Measurements from ENCODE around the gene CSF3R. TPM values are rescaled to one million over a fixed set of nuclear protein-coding genes. Genes with fewer than 3 reads are reported as not detected.
A peak's percentile ranks its signal among the peaks of the same experiment; 100 is the strongest.

CSF3R gene
- total RNA-seq, 2 experiments from 2014 or later, result 3.7 to 4.1 TPM

DNA sequence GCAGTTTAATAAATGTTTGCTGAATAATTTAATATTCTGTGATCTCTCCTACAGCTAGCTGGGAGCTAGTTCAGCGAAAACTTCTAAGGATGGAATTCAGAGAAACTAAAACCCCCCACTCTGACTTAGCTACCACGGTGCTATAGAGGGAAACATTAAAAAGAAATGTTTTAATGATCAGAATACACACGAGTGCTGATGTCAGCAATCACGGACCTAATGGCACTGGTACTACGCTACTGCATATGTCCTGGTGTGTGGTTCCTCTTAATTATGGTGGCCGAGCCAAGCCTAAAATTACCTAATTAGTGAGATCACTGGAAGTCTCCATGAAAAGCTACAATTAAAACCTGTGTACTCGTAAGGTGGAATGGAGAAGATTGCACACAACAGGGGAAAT is 61.1 kb downstream of the CSF3R start:
- Histone ChIP-seq H3K4me3 (ENCODE audit: low read length) (no peak overlapping the region), H3K9me3 (ENCODE audit: control insufficient read depth in 1 of 2, insufficient read depth in 1 of 2, low read length in 2 of 2) (no peaks in the 10 kb centered on the region), H3K4me1 (ENCODE audit: insufficient read depth, low read length) (peaks cover 26% of the 10 kb centered on the region), H3K27me3 (ENCODE audit: control insufficient read depth in 1 of 2, insufficient read depth in 2 of 2, low read length in 2 of 2) (no peaks in the 10 kb centered on the region), H3K36me3 (ENCODE audit: insufficient read depth, low read length) (no peaks in the 10 kb centered on the region), H3K27ac (ENCODE audit: low read depth in 1 of 2, low read length in 2 of 2) (peak overlapping the region in 1 of 2 donors; percentile 72)
- Mint-ChIP-seq H3K27ac (peak overlapping the region; percentile 81), H3K27me3 (no peaks in the 10 kb centered on the region), H3K36me3 (ENCODE audit: low read depth) (no peaks in the 10 kb centered on the region), H3K4me3 (no peak overlapping the region), H3K9me3 (no peaks in the 10 kb centered on the region), H3K4me1 (ENCODE audit: low read depth) (peaks cover 29% of the 10 kb centered on the region)
- ATAC-seq (ENCODE audit: poor library complexity), result no peak
- no peak for DNase-seq
- no peak for TF ChIP-seq CTCF (IDR thresholded peaks at IDR 0.05)
- intact Hi-C loops (cut with DNase I, micrococcal nuclease), result loop anchor here (1.0 to 5.0 kb wide), 7 partner anchors 29 to 321 kb away; partner anchors contain the start of genes STK40 (in 2 of the 2), OSCP1 (in 1 of the 2) and TRAPPC3 (in 1 of the 2)
- POLR2A ChIA-PET, result interaction anchor here (0.6 to 0.7 kb wide), 2 partner anchors 43 to 272 kb away, joined by 3 read pairs; partner anchors contain the start of genes MRPS15 and TRAPPC3
- CTCF ChIA-PET, result interaction anchor here (0.7 to 2.2 kb wide), 3 partner anchors 35 to 115 kb away, joined by 3 to 13 read pairs (median 3); partner anchors contain the start of gene SH3D21

- no peaks in the 10 kb centered on the region for H3K9me3 ChIP-seq (ENCODE audit: control insufficient read depth in 1 of 2, insufficient read depth in 1 of 2, low read length in 2 of 2)
- H3K4me3 ChIP-seq (ENCODE audit: low read length), result peak overlapping the region; percentile 16
- H3K27me3 Mint-ChIP-seq, result no peaks in the 10 kb centered on the region
- no peaks in the 10 kb centered on the region for H3K27me3 ChIP-seq (ENCODE audit: control insufficient read depth in 1 of 2, insufficient read depth in 2 of 2, low read length in 2 of 2)
- intact Hi-C loops (cut with DNase I, micrococcal nuclease), result loop anchor here (1.0 to 5.0 kb wide), 8 partner anchors 30 to 320 kb away; partner anchors contain the start of genes STK40 (in 2 of the 2), OSCP1 (in 1 of the 2) and TRAPPC3 (in 1 of the 2)
- peak overlapping the region; percentile 81 for H3K27ac Mint-ChIP-seq
- POLR2A ChIA-PET, result interaction anchor here (0.6 to 2.4 kb wide), 11 partner anchors 9 to 334 kb away, joined by 3 to 9 read pairs (median 4); partner anchors contain the start of genes LSM10 and TRAPPC3
- no peaks in the 10 kb centered on the region for H3K36me3 Mint-ChIP-seq (ENCODE audit: low read depth)
- peak; percentile 80 to 97 (median 92) for DNase-seq
- H3K4me3 Mint-ChIP-seq, result peak overlapping the region; percentile 76
- H3K9me3 Mint-ChIP-seq, result no peaks in the 10 kb centered on the region
- H3K36me3 ChIP-seq (ENCODE audit: insufficient read depth, low read length), result no peaks in the 10 kb centered on the region
- peaks cover 26% of the 10 kb centered on the region for H3K4me1 ChIP-seq (ENCODE audit: insufficient read depth, low read length)
- peaks cover 29% of the 10 kb centered on the region for H3K4me1 Mint-ChIP-seq (ENCODE audit: low read depth)
- H3K27ac ChIP-seq (ENCODE audit: low read depth in 1 of 2, low read length in 2 of 2), result peak overlapping the region; percentile 32 to 72
- peak; percentile 91 for TF ChIP-seq CTCF (IDR thresholded peaks at IDR 0.05)
- CTCF ChIA-PET, result interaction anchor here (1.4 to 2.4 kb wide), 2 partner anchors 35 to 78 kb away, joined by 9 to 22 read pairs; partner anchors contain the start of gene STK40
- peak; percentile 99 for ATAC-seq (ENCODE audit: poor library complexity)
Observed at GRCh38 chr1:36420836-36421317, 61.8 kb downstream of the CSF3R start.

DNA sequence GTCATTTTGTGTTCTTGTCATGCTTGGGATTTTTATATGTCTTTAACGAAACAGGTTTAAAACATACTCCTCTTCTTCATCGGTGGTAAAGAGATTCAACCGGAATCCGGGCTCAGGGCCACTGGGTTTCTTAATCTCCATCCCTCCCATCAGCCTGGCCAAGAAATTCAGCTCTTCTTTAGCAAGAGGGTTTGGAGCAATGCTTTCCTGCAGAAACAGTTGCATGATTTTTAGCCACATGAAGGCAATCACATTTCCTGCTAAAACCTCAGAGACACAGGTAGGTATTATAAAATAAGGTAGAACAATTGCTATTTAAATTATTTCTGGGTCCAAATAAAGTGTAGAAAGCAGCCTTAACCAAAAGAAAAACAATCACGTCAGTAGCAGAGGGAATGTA is 62.3 kb downstream of the CSF3R start:
- H3K4me1 Mint-ChIP-seq (ENCODE audit: low read depth), result peaks cover 29% of the 10 kb centered on the region
- H3K4me3 ChIP-seq (ENCODE audit: low read length), result peak overlapping the region; percentile 16
- H3K36me3 ChIP-seq (ENCODE audit: insufficient read depth, low read length), result no peaks in the 10 kb centered on the region
- peak overlapping the region; percentile 76 for H3K4me3 Mint-ChIP-seq
- H3K27me3 Mint-ChIP-seq, result no peaks in the 10 kb centered on the region
- intact Hi-C loops (cut with DNase I, micrococcal nuclease), result loop anchor here (1.0 to 5.0 kb wide), 8 partner anchors 30 to 320 kb away; partner anchors contain the start of genes STK40 (in 2 of the 2), OSCP1 (in 1 of the 2) and TRAPPC3 (in 1 of the 2)
- DNase-seq, result peak in 2 of 14 experiments; percentile 12 to 53
- ATAC-seq (ENCODE audit: poor library complexity), result peak; percentile 49
- POLR2A ChIA-PET, result interaction anchor here (0.6 to 2.4 kb wide), 13 partner anchors 8 to 333 kb away, joined by 3 to 9 read pairs (median 4); partner anchors contain the start of gene LSM10
- H3K27me3 ChIP-seq (ENCODE audit: control insufficient read depth in 1 of 2, insufficient read depth in 2 of 2, low read length in 2 of 2), result no peaks in the 10 kb centered on the region
- H3K27ac ChIP-seq (ENCODE audit: low read depth in 1 of 2, low read length in 2 of 2), result peak overlapping the region; percentile 32 to 72
- no peaks in the 10 kb centered on the region for H3K36me3 Mint-ChIP-seq (ENCODE audit: low read depth)
- no peak for TF ChIP-seq CTCF (IDR thresholded peaks at IDR 0.05)
- no peaks in the 10 kb centered on the region for H3K9me3 Mint-ChIP-seq
- CTCF ChIA-PET, result interaction anchor here (0.7 to 2.4 kb wide), 6 partner anchors 15 to 135 kb away, joined by 3 to 22 read pairs (median 5); partner anchors contain the start of genes SH3D21 and STK40
- peaks cover 26% of the 10 kb centered on the region for H3K4me1 ChIP-seq (ENCODE audit: insufficient read depth, low read length)
- peak overlapping the region; percentile 81 for H3K27ac Mint-ChIP-seq
- no peaks in the 10 kb centered on the region for H3K9me3 ChIP-seq (ENCODE audit: control insufficient read depth in 1 of 2, insufficient read depth in 1 of 2, low read length in 2 of 2)

Measured in CD4-positive, alpha-beta T cell (primary cell).